Cardiac septum (tissue), 1 donor: ENCODE results near the gene ATG2B. TPM values are rescaled to one million over a fixed set of nuclear protein-coding genes. Genes with fewer than 3 reads are reported as not detected.
A peak's percentile ranks its signal among the peaks of the same experiment; 100 is the strongest.
"Not testable (repeated sequence)": the region's sequence is repeated elsewhere in the genome, so short reads cannot be mapped to it uniquely, and the experiment has no call there.

Experiments used
- DNase-seq: peaks from one replicate; pipeline ENCODE4 v3.0.0-alpha.2; 2020; ENCODE audit warnings: low spot score
- intact Hi-C: fragments of 100-400 bp; cut with DNase I; formaldehyde crosslinking; loops from one replicate; pipeline ENCODE4 v1.14.0; 2022
- total RNA-seq: library from RNA; stranded (reverse); fragmentation: NEBNext Ultra II Directional; extraction: Animal tissue kit (Norgen Biotek cat#: 25700); gene quantifications from one replicate; pipeline ENCODE4 v1.2.1, GENCODE V29; 2021
- donor health status: DM: no; HTN: no; CAD: no.

Gene ATG2B
- total RNA-seq, 1 donor from 2014 or later: 14.2 TPM

DNA sequence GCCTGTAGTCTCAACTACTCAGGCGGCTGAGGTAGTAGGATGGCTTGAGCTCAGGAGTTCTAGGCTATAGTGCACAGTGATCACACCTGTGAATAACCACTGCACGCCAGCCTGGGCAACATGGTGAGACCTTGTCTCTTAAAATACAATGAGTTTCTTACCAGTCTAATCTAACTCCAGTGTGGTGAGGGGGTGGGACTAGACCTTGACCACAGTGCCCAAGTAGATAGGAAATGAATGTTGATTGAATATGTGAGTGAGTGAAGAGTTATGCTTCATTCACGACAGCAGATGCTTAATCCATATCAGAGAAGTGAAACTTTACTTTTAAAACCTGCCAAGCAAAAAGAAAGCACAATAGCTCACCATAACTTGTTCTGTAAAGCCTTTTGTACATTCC, 17.6 kb upstream of the ATG2B start:
- no peak for DNase-seq
- intact Hi-C loops: no loop called here

DNA sequence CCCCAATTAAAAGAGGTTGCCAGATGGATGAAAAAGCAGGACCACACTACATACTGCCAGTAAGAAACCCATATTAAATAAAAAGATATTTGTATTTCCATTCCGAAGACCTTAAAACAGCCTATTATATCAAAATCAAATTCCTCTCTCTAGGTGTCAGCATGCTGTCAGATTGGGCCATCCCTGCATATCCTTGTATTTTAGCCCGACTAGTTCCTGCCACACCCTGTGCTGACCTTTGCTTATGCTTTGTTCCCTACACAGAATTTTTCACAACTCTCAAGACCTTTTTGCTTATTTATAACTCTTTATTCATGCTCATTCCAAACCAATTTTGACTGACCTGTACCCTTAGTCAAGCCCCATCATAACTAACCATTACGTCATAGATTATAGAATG, 13.0 kb upstream of the ATG2B start:
- intact Hi-C loops: no loop called here
- no peak for DNase-seq

DNA sequence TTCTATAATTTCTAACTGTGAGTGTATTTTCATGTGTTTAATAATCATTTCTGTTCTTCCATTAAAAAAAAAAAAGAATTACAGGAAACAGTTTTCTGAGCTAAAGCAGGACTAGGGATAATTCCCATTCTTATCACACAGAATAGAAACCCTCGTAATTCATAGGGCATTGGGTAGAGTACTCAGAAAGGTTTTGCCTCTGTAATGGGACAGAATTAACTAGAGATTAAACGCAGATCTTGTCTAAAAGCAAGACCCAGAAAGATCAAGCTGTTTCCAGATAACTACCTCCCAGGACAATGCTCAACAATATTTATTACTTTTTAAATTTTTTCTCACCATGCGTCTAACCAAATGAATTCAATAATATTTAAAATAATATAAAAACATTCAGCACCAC, 10.4 kb upstream of the ATG2B start:
- intact Hi-C loops: no loop called here
- DNase-seq: no peak

DNA sequence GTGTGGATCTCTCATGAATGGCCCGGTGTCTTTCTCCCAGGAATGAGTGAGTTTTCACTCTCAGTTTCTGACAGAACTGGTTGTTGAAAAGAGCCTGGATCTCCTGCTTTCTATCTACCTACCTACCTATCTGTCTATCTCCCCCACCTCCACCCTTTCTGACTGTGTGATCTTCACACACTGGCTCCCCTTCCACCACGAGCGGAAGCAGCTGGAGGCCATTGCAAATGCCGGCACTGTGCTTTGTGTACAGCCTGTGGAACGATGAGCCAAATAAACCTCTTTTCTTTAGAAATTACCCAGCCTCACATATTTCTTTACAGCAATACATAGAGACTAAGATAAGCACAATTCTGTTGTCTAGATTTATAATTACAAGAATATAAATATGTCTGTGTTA, 7.4 kb upstream of the ATG2B start:
- no peak for DNase-seq
- intact Hi-C loops: no loop called here

DNA sequence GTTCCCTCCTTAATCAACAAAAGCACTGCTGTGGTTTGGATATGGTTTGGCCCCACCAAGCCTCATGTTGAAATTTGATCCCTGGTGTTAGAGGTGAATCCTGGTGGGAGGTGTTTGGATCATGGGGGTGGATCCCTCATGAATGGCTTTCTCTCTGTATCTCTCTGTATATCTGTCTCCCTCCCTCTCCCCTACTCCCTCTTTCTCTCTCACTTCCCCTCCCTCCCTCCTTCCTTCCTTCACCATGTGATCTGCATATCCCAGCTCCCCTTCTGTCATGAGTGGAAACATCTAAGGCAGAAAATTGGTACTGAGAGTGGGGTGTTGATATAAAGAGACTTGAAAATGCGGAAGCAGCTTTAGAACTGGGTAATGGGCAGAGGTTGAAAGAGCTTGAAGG, 5.4 kb upstream of the ATG2B start:
- intact Hi-C loops: no loop called here

DNA sequence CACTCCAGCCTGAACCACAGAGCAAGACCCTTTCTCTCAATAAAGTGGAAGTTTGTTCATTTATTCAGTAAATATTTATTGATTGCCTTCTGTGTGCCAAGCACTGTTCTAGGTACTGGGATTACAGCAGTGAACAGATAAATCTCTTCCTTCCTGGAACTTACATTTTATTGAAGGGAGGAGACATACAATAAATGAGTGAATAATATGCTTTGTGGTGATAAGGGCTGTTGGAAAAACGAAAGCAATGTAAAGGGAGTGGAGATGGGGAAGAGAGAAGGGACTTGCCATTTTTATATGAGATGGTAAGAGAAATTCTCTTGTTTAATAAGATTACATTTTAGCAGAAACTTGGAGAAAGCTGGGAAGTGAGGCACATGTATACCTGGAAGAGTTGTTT, 1.8 kb upstream of the ATG2B start:
- DNase-seq: no peak
- intact Hi-C loops: loop anchor here (5.0 kb wide), 1 partner anchor 137 kb away; the partner anchor contains the start of gene PAPOLA

More for the DNA sequence above, 5.4 kb upstream of the ATG2B start:
- no peak for DNase-seq

DNA sequence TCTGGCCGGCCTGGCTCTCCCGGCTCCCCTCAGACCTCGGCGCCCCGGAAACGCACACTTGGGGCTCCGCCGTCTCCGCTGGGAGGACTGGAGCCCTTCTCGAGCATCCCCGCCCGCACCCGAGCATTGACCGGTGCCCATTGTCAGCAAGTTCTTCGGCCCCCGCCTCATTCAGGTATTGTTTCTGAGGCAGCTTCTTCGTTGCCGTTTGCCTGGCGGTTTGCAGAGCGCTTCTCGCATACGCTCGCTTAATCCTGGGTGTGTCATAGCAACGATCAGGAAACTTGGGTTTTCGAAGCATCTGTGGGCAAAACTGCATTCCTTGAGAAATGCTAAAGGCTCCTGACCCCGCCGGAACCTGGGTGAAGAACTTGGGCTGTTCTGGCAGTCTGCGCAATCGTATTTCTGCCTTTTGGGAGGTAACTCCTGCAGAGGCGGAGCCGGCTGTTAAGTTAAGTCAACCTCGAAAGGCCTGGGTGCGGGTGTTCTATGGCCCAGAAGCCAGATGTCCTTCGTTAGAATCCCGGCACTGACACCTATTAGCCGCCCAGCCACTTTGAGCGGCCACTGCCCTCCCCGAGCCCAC, 703 bp upstream of the ATG2B start:
- intact Hi-C loops: loop anchor here (1.0 to 5.0 kb wide), 2 partner anchors 27 to 138 kb away; partner anchors contain the start of gene PAPOLA

DNA sequence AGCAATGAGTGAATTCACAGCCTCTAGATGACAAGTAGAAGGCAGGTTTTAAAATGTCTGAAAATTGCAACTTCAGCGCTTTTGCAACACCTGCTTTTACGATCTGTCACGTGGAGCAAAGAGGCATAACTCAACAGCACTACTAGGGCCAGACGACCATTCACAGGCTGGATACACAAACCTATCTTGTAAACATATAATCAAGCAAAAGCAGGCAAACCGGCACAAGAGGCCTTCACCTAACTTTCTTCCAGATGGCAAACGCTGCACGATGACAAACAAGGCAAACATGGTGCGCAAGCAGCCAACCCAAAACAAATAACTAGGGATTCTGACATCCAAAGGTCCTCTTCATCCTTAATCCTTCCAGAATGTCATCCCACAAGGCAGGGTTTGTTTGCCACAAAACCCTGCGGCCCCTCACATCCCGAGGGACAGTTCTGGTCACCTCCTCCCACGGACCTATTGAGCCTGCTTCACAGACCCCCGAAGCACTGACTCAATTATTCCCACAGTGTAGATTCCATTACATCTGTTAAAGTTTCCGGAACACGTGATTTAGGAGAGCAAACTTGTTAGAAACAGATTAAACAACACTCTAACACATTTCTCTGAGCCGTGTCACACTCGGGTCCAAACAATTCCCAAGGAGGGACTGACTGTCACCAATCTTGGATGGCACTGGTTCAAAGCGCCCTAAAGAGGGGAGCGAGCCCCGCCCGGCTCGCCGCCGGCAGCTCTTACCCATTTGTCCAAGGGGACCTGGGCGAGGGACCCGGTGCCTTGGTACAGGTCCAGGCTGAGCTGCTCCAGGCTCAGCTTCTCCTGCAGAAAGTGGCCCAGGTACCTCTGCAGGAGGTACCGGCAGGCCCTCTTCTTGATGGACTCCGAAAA, 823 bp downstream of the ATG2B start:
- DNase-seq: no peak
- intact Hi-C loops: loop anchor here (5.0 kb wide), 1 partner anchor 140 kb away; the partner anchor contains the start of gene PAPOLA

More for the DNA sequence above, 703 bp upstream of the ATG2B start:
- DNase-seq: peak; percentile 77

DNA sequence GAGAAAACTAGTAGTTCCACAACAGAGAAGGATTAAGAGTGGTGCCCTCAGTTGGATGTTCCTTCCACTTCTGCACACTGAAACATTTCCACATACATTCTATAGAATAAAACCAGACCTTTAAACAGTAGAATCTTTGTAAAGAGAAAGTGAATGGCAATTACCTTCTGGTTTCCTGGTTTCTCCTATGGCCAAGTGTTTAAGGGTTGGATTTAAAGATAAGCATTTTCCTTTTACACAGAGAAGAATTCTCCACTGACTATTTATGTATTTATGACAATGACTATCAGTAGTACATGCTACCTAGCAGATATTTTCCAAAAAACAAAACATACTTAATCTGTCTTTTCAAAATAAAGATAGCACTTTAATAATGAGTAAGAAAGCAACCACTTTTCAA, 3.2 kb downstream of the ATG2B start:
- intact Hi-C loops: loop anchor here (5.0 kb wide), 1 partner anchor 142 kb away; the partner anchor contains the start of gene PAPOLA
- no peak for DNase-seq

DNA sequence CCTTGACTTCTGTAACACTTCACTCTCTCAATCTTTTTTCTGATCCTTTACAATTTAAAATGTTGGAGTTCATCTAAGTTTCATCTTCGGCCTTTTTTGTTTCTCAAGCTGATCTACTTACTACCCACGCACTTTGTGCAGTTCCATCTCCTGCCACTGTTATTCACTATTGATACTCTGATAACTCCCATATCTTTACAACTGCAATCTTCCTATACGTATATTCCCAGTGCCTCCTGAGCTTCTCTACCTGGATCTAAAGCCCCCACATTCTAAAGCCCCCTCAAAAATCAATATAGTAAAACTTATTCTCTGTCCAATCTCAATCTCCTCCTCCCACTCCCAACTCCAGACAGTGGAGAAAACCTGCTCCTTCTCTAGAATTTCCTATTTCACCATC, 5.9 kb downstream of the ATG2B start:
- intact Hi-C loops: no loop called here
- DNase-seq: no peak

DNA sequence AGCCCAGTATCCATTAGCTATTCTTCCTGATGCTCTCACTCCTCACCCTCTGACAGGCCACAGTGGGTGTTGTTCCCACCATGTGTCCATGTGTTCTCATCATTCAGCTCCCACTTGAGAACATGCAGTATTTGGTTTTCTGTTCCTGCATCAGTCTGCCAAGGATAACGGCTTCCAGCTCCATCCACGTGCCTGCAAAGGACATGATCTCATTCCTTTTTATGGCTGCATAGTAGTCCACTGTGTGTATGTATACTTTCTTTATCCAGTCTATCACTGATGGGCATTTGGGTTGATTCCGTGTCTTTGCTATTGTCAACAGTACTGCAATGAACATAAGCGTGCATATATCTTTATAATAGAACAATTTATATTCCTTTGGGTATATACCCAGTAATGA, 8.9 kb downstream of the ATG2B start:
- intact Hi-C loops: no loop called here
- DNase-seq: no peak

DNA sequence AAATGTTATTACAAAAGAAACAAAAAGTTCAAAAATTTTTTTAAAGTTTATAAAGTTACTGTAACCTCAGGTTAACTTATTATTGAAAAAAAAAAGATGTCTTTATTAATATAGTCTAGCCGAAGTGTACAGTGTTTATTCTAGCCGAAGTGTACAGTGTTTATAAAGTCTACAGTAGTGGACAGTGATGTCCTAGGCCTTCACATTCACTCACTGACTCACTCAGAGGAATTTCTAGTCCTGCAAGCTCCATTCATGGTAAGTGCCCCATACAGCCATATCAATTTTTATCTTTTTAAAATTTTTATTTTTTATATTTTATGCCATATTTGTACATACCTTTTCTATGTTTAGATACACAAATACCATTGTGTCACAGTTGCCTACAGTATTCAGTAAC, 10.4 kb downstream of the ATG2B start:
- intact Hi-C loops: no loop called here
- DNase-seq: no peak

DNA sequence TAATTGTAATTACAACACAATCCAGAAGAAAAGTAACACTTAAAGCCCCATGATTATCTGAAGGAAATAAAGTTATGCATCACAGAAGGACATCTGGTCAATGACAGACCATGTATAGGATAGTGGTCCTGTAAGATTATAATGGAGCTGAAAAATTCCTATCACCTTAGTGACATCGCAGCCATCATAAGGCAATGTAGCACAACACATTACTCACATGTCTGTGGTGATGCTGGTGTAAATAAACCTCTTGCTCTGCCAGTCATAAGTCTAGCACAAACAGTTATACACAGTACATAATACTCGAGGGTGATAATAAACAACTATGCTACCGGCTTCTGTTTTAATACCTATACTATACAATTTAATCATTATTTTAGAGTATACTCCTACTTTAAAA, 11.2 kb downstream of the ATG2B start:
- DNase-seq: no peak
- intact Hi-C loops: no loop called here

DNA sequence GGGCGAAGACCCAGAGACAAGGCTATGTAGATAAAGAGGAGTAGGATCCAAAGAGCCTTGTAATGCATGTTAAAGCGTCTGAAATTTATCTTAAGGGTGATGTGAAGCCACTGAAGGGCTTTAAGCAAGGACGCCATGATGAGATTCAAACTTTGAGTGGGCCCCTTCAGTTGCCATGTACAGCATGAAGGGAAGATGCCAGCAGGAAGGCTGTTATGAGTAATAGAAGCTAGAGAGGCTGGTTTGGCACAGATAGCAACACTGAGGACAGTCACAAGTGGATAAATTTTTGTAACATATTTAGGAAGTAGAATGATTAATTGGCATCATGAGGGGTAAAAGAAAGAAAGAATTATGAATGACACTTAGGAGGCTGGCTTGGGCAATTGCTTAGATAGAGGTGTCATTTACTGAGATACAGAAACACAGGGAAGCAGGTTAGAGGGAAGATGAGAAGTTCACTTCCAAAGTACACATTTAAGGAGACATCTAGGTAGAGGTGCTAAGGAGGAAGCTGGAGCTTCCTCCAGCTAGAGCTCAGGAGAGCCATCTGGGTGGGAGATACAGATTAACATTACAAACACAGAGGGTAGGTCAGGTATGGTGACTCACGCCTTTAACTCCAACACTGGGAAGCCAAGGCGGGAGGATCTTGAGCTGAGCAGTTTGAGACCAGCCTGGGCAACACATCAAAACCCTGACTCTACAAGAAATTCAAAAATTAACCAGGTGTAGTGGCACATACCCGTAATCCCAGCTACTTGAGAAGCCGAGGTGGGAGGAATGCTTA, 13.7 kb downstream of the ATG2B start:
- intact Hi-C loops: no loop called here
- DNase-seq: no peak

DNA sequence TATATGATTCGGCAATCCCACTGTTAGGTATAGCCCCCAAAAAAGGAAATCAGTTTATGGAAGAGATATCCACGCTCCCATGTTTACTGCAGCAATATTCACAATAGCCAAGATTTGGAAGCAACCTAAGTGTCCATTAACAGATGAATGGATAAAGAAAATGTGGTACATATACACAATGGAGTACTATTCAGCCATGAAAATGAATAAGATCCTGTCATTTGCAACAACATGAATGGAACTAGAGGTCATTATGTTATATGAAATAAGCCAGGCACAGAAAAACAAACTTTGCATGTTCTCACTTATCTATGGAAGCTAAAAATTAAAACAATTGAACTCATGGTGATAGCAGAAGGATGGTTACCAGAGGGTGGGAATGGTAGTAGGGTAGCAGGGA, 15.2 kb downstream of the ATG2B start:
- DNase-seq, intact Hi-C loops: not testable (repeated sequence)

DNA sequence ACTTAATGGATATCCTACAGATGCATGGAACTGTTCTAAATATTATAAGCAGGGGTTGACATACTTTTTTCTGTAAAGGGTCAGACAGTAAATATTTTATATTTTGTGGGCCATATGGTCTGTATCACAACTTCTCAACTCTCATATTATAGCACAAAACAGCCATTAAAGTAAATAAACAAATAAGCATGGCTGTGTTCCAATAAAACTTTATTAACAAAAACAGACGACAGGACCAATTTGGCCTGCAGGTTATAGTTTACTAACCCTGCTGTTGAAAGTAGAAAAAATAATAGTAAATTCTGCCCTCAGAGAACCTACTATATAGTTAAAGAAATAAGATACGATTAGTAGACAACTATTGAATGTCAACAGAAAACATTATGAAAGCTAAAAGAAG, 17.5 kb downstream of the ATG2B start:
- no peak for DNase-seq
- intact Hi-C loops: no loop called here

DNA sequence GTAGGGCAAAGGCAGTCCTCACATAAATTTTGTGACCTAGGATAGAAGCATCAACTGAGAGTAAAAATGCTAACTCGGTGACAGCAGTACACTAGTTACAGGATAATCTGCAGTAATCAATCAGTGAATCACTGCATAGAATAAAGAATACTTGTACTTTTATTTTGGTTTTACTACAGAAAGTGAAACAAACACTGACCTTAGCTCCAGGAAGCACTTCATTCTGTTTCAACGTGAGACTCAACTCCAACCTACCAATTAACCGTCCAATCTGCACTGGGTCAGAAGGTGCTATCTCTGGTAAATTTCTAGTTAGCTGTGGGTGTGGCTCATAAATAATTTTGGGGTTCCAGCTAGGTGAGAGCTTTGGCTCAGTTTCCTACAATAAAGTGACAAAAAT, 21.8 kb downstream of the ATG2B start:
- intact Hi-C loops: no loop called here
- no peak for DNase-seq

DNA sequence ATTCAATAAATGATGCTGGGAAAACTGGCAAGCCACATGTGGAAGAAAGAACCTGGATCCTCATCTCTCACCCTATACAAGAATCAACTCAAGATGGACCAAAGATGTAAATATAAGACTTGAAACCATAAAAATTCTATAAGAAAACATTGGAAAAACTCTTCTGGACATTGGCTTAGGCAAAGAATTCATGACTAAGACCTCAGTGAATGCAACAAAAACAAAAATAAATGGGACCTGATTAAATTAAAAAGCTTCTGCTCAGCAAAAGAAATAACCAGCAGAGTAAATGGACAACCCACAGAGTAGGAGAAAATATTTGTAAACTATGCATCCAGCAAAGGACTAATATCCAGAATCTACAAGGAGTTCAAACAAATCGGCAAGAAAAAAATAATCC, 24.6 kb downstream of the ATG2B start:
- intact Hi-C loops: no loop called here
- DNase-seq: no peak

DNA sequence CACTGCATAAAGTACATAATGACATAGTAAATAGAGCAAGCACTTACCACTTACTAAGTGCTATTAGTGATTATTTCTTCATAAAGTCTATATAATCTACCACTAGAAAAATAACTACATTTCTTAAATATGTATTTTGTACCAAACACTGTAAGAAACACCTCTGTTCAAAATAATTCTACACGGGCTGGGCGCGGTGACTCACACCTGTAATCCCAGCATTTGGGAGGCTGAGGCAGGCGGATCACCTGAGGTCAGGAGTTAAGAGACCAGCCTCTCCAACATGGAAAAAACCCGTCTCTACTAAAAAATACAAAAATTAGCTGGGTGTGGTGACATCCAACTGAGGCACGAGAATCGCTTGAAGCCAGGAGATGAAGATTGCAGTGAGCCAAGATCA, 38.9 kb downstream of the ATG2B start:
- intact Hi-C loops: no loop called here
- DNase-seq: no peak

DNA sequence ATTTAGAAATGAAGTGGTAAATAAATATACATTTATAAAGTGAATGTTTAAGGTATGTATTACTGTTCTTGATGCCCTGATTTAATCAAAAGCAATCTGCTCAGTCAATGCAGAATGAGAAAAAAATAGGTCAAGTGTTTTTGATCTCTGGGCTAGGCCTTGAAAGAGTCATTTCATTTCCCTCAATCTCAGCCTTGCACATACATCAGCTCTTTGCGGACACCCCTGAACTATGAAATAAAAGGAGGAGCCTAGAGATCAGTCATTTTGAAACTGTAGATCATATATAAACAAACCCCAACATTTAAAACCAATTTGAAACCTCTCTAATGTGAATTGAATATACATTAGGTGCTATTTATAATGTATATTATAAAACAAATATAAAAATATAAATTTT, 42.5 kb downstream of the ATG2B start:
- no peak for DNase-seq
- intact Hi-C loops: no loop called here
